GM19035 (cell line): ENCODE data around the gene RSPH3.

Experiments used
- ATAC-seq: cut with Tn5 transposase; IDR thresholded peaks from one replicate; pipeline ENCODE4 v1.9.1; 2021; ENCODE audit not compliant: unreplicated experiment

Gene RSPH3

GRCh38 chr6:158938811-158939254 is 61.2 kb downstream of the RSPH3 start:
- ATAC-seq: no peak

GRCh38 chr6:158938220-158938619 is 61.8 kb downstream of the RSPH3 start:
- ATAC-seq: no peak

- ATAC-seq: no peak
Measured at GRCh38 chr6:158934157-158934556, 65.8 kb downstream of the RSPH3 start.

GRCh38 chr6:158933079-158933595 is 66.9 kb downstream of the RSPH3 start:
- no peak for ATAC-seq

- ATAC-seq: no peak
Measured at GRCh38 chr6:158928068-158928467, 71.9 kb downstream of the RSPH3 start.

GRCh38 chr6:158926414-158926813 is 73.6 kb downstream of the RSPH3 start:
- no peak for ATAC-seq

GRCh38 chr6:158924499-158925455 is 75.2 kb downstream of the RSPH3 start:
- ATAC-seq: no peak

- ATAC-seq: no peak
Measured at GRCh38 chr6:158923805-158924498, 76.0 kb downstream of the RSPH3 start.
